Measurements from ENCODE around the gene PDE9A.

GRCh38 chr21:42621819-42622177, 31.6 kb upstream of the PDE9A start:
- TF ChIP-seq CTCF (IDR thresholded peaks at IDR 0.05) (no peak), POLR2AphosphoS5 (IDR thresholded peaks at IDR 0.05) (no peak)

All from breast epithelium (tissue), 3 donors.